H1 (cell line): ENCODE measurements around the gene PARD3. TPM values are rescaled to one million over a fixed set of nuclear protein-coding genes. Genes with fewer than 3 reads are reported as not detected.
"Not testable (repeated sequence)": the region's sequence is repeated elsewhere in the genome, so short reads cannot be mapped to it uniquely, and the experiment has no call there.

Experiments used
- CTCF ChIA-PET: fragments of 300-600 bp; sonication (Branson Sonifier 250); formaldehyde crosslinking; loops from one replicate; lab custom pipeline; 2021; ENCODE audit not compliant: partially characterized antibody; lab: Charles Lee
- POLR2A ChIA-PET: fragments of 300-600 bp; sonication (Branson Sonifier 250); formaldehyde crosslinking; loops from one replicate; lab custom pipeline; 2021; ENCODE audit warnings: inconsistent platforms; ENCODE audit not compliant: partially characterized antibody; lab: Charles Lee
- DNase-seq, 2 experiments: peaks; one replicate each; pipeline versions ENCODE4 v3.0.0 to v3.0.0-alpha.2; 2010 to 2022; ENCODE audit warnings: low spot score in 2 of 2, low read depth in 1 of 2, mixed read lengths in 1 of 2
- FAIRE-seq: peaks from 2 replicates; lab custom pipeline; 2011; peaks lifted over from hg19 to GRCh38; lab: Jason Lieb, UNC
- H2AFZ ChIP-seq: 2 replicates; pipeline ENCODE4 v1.8.1; 2012; ENCODE audit warnings: low read length, inconsistent platforms
- H2AK5ac ChIP-seq: 2 replicates; pipeline ENCODE4 v1.6.1; 2013; ENCODE audit warnings: low read depth, low read length
- H2BK120ac ChIP-seq: replicated peaks from 2 replicates; pipeline ENCODE3; 2013; ENCODE audit warnings: low read depth, low read length, inconsistent platforms
- H2BK12ac ChIP-seq: 2 replicates; pipeline ENCODE4 v1.6.1; 2013; ENCODE audit warnings: low read depth, low read length
- H2BK15ac ChIP-seq: 2 replicates; pipeline ENCODE4 v1.6.1; 2013; ENCODE audit warnings: low read length
- H2BK20ac ChIP-seq: 2 replicates; pipeline ENCODE4 v1.6.1; 2013; ENCODE audit warnings: low read length
- H2BK5ac ChIP-seq: 2 replicates; pipeline ENCODE4 v1.6.1; 2013; ENCODE audit warnings: low read depth, low read length
- H3K14ac ChIP-seq: 2 replicates; pipeline ENCODE4 v1.6.1; 2013; ENCODE audit warnings: inconsistent platforms; ENCODE audit not compliant: insufficient read length
- H3K18ac ChIP-seq: 2 replicates; pipeline ENCODE4 v1.6.1; 2013; ENCODE audit warnings: low read length; ENCODE audit errors: extremely low read depth
- H3K23ac ChIP-seq: 2 replicates; pipeline ENCODE4 v1.6.1; 2013; ENCODE audit warnings: inconsistent platforms; ENCODE audit not compliant: insufficient read length
- H3K23me2 ChIP-seq: 2 replicates; pipeline ENCODE4 v1.6.1; 2013; ENCODE audit warnings: low read depth, low read length
- H3K27ac ChIP-seq: 2 replicates; pipeline ENCODE4 v1.6.1; 2011; ENCODE audit warnings: low read depth, low read length, inconsistent platforms
- H3K27me3 ChIP-seq, 4 experiments: replicated peaks in 1 of 4; 1 replicate in 1 of 4; 2 replicates in 3 of 4; pipeline versions ENCODE4 v1.6.1 to v1.8.1; 2011 to 2013; ENCODE audit warnings: low read length in 3 of 4, mild to moderate bottlenecking in 3 of 4, inconsistent platforms in 2 of 4, mixed read lengths in 2 of 4, moderate library complexity in 1 of 4; ENCODE audit not compliant: control insufficient read depth in 3 of 4, insufficient read depth in 3 of 4; ENCODE audit errors: extremely low read depth in 1 of 4
- H3K36me3 ChIP-seq, 4 experiments: 2 replicates each; pipeline versions ENCODE4 v1.6.1 to v1.8.1; 2011 to 2013; ENCODE audit warnings: mild to moderate bottlenecking in 4 of 4, low read length in 3 of 4, moderate library complexity in 2 of 4, control low read depth in 1 of 4, inconsistent platforms in 1 of 4; ENCODE audit not compliant: insufficient read depth in 4 of 4, control insufficient read depth in 2 of 4
- H3K4ac ChIP-seq: replicated peaks from 2 replicates; pipeline ENCODE3; 2013; ENCODE audit warnings: low read length, low read depth, mixed read lengths, inconsistent platforms; ENCODE audit not compliant: insufficient read length
- H3K4me1 ChIP-seq, 4 experiments: replicated peaks in 1 of 4; 1 replicate in 1 of 4; 2 replicates in 3 of 4; pipeline versions ENCODE4 v1.6.1 to v1.8.1; 2011 to 2013; ENCODE audit warnings: low read length in 3 of 4, inconsistent platforms in 2 of 4, mixed read lengths in 1 of 4; ENCODE audit not compliant: insufficient read depth in 4 of 4, control insufficient read depth in 3 of 4
- H3K4me2 ChIP-seq, 2 experiments: 2 replicates each; pipeline versions ENCODE4 v1.6.1 to v1.8.1; 2011 to 2013; ENCODE audit warnings: low read depth in 2 of 2, low read length in 2 of 2, control low read depth in 1 of 2, inconsistent platforms in 1 of 2, mild to moderate bottlenecking in 1 of 2; ENCODE audit not compliant: insufficient read depth in 1 of 2
- H3K4me3 ChIP-seq, 4 experiments: fragments of 200-600, 300-600 bp in 1 of 4; sonication (generic), shearing (Covaris generic), sonication (Bioruptor Twin) in 1 of 4; 2 replicates each; pipeline versions ENCODE4 v1.5.1 to v1.8.1; 2011 to 2016; ENCODE audit warnings: low read length in 4 of 4, low read depth in 3 of 4, control low read depth in 2 of 4, inconsistent platforms in 2 of 4, mild to moderate bottlenecking in 2 of 4, mixed read lengths in 1 of 4, moderate library complexity in 1 of 4; ENCODE audit not compliant: insufficient read depth in 2 of 4; ENCODE audit errors: extremely low read depth in 1 of 4
- H3K56ac ChIP-seq: replicated peaks from 2 replicates; pipeline ENCODE3; 2013; ENCODE audit warnings: low read depth, mild to moderate bottlenecking, mixed read lengths, low read length, inconsistent platforms; ENCODE audit not compliant: insufficient read length
- H3K79me1 ChIP-seq: 2 replicates; pipeline ENCODE4 v1.6.1; 2013; ENCODE audit warnings: low read depth, low read length, control low read depth
- H3K79me2 ChIP-seq, 2 experiments: 2 replicates each; pipeline versions ENCODE4 v1.6.1 to v1.8.1; 2012 to 2013; ENCODE audit warnings: low read length in 2 of 2, mild to moderate bottlenecking in 2 of 2, inconsistent platforms in 1 of 2; ENCODE audit not compliant: insufficient read depth in 2 of 2, control insufficient read depth in 1 of 2
- H3K9ac ChIP-seq, 4 experiments: replicated peaks in 1 of 4; 1 replicate in 1 of 4; 2 replicates in 3 of 4; pipeline versions ENCODE4 v1.6.1 to v1.8.1; 2011 to 2013; ENCODE audit warnings: low read depth in 3 of 4, low read length in 3 of 4, control low read depth in 2 of 4, mild to moderate bottlenecking in 2 of 4, moderate library complexity in 2 of 4, inconsistent platforms in 1 of 4; ENCODE audit errors: extremely low read depth in 1 of 4
- H3K9me3 ChIP-seq, 2 experiments: 2 replicates each; pipeline versions ENCODE4 v1.6.1 to v1.8.1; 2012 to 2013; ENCODE audit warnings: mild to moderate bottlenecking in 2 of 2, moderate library complexity in 2 of 2, control low read depth in 1 of 2, inconsistent platforms in 1 of 2, low read depth in 1 of 2, low read length in 1 of 2, mixed read lengths in 1 of 2; ENCODE audit not compliant: insufficient read depth in 2 of 2
- H4K20me1 ChIP-seq, 2 experiments: replicated peaks in 1 of 2; 2 replicates each; pipeline versions ENCODE3 to v1.8.1; 2011 to 2013; ENCODE audit warnings: inconsistent platforms in 2 of 2, low read length in 2 of 2, mild to moderate bottlenecking in 1 of 2; ENCODE audit not compliant: insufficient read depth in 2 of 2, control insufficient read depth in 1 of 2
- H4K5ac ChIP-seq: 2 replicates; pipeline ENCODE4 v1.6.1; 2013; ENCODE audit warnings: low read length, low read depth, mixed read lengths, inconsistent platforms; ENCODE audit not compliant: insufficient read length
- H4K8ac ChIP-seq: 2 replicates; pipeline ENCODE4 v1.8.0; 2013; ENCODE audit warnings: mild to moderate bottlenecking, moderate library complexity, low read length, inconsistent platforms; ENCODE audit not compliant: insufficient read depth; ENCODE audit errors: extremely low read depth
- H4K91ac ChIP-seq: replicated peaks from 2 replicates; pipeline ENCODE3; 2013; ENCODE audit warnings: low read length, mixed read lengths, inconsistent platforms; ENCODE audit not compliant: insufficient read length
- ASH2L ChIP-seq: fragments of 200-600, 300-600 bp; sonication (generic); IDR thresholded peaks from one replicate; pipeline ENCODE4 v1.7.1; 2017; ENCODE audit warnings: low read length
- BCL11A ChIP-seq, 2 experiments: IDR thresholded peaks; one replicate each; pipeline ENCODE4 v1.6.1; 2011; ENCODE audit warnings: low read depth in 2 of 2, low read length in 2 of 2, mild to moderate bottlenecking in 2 of 2
- CEBPB ChIP-seq: IDR thresholded peaks from 2 replicates; pipeline ENCODE4 v1.6.1; 2012; ENCODE audit warnings: low read depth, low read length
- NANOG ChIP-seq: IDR thresholded peaks from 2 replicates; pipeline ENCODE4 v1.6.1; 2011; ENCODE audit warnings: low read length, low read depth, mild to moderate bottlenecking, inconsistent platforms; ENCODE audit not compliant: insufficient read depth, poor library complexity, severe bottlenecking
- POU5F1 ChIP-seq: IDR thresholded peaks from 2 replicates; pipeline ENCODE4 v1.6.1; 2011; ENCODE audit warnings: low read depth, mild to moderate bottlenecking, low read length, moderate library complexity
- RXRA ChIP-seq: IDR thresholded peaks from 2 replicates; pipeline ENCODE4 v1.6.1; 2011; ENCODE audit warnings: low read depth, mild to moderate bottlenecking, low read length, moderate library complexity; ENCODE audit not compliant: insufficient read depth
- SP1 ChIP-seq: IDR thresholded peaks from 2 replicates; pipeline ENCODE4 v1.6.1; 2011; ENCODE audit warnings: low read depth, low read length
- TCF12 ChIP-seq: IDR thresholded peaks from 2 replicates; pipeline ENCODE4 v1.6.1; 2011; ENCODE audit warnings: low read depth, mild to moderate bottlenecking, low read length
- TEAD4 ChIP-seq: IDR thresholded peaks from 2 replicates; pipeline ENCODE4 v1.6.1; 2012; ENCODE audit warnings: low read depth, low read length, inconsistent platforms, mixed read lengths
- WGBS, 2 experiments: shearing (Covaris generic) in 1 of 2; methylation state at CpG; one replicate each; pipeline versions ENCODE4 v1.1.6 to v1.1.7; 2013 to 2015; ENCODE audit warnings: low lambda C conversion rate in 2 of 2, mixed read lengths in 2 of 2, inconsistent platforms in 1 of 2, low coverage in 1 of 2, missing lambda C conversion rate in 1 of 2; ENCODE audit not compliant: insufficient replicate concordance in 2 of 2, insufficient coverage in 1 of 2, insufficient read length in 1 of 2; ENCODE audit errors: extremely low coverage in 1 of 2, missing lambda C conversion rate in 1 of 2; 5-methylcytosine and 5-hydroxymethylcytosine counted together
- polyA plus RNA-seq, 7 experiments: library from polyadenylated mRNA; depleted of rRNA in 3 of 7; stranded (reverse) in 5 of 7; unstranded in 2 of 7; fragments of >200 nt in 5 of 7; fragments of 200-250 nt in 2 of 7; gene quantifications; 1 replicate in 5 of 7; 2 replicates in 1 of 7; 4 replicates in 1 of 7; pipeline versions ENCODE4 v1.2.1 to v1.2.3, GENCODE V29; 2011 to 2013; ENCODE audit warnings: missing spikeins in 2 of 7, mixed read lengths in 2 of 7
- total RNA-seq: library from RNA; stranded (reverse); fragmentation: NEBNext Ultra II Directional; extraction: Animal tissue kit (Norgen Biotek cat#: 25700); gene quantifications from 2 replicates; pipeline ENCODE4 v1.2.1, GENCODE V29; 2021
- TF ChIP-seq, protein P1 (sequence below): IDR thresholded peaks from 2 replicates; pipeline ENCODE4 v1.6.1; 2012; ENCODE audit warnings: low read length, inconsistent platforms

PARD3 gene
- total and polyA plus RNA-seq, 2 of the 8 experiments (the other 6 are each of a cell fraction or from before 2014, with no cell fraction given): 19.7 to 49.1 TPM

DNA sequence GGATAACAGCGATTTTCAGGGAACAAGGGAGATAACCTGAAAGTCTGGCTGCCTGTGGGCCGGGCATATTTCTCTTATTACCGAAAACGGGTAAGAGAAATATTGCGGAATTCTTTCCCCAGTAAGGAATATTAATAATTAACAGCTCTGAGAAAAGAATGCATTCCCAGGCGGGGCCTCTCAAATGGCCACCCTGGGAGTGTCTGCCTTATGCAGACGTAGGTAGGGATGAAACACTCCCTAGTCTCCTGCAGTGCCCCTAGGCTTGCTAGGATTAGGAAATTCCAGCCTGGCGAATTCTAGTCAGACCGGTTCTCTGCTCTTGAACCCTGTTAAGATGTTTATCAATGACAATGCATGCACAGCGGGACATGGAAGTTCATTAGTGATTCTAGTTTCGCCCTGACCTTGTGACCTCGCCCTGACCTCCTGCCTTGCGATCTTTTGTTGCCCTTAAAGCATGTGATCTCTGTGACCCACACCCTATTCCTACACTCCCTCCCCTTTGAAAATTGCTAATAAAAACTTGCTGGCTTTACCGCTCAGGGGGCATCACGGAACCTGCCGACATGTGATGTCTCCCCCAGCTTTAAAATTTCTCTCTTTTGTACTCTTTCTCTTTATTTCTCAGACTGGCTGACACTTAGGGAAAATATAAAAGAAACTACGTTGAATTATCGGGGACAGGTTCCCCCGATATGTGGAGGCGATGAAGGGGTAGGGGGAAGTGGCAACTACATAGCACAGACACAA is 387.8 kb downstream of the PARD3 start:
- peak; percentile 72 to 86 for DNase-seq
- TF ChIP-seq POU5F1 (0 out of 2 replicates have a peak, but pooled peaks have one; percentile 37), TEAD4 (peak; percentile 88), ASH2L (peak; percentile 79), TCF12 (peak; percentile 25; the same call in 1 of the 2 replicates), SP1 (peak; percentile 88), BCL11A (IDR thresholded peaks at IDR 0.05; ENCODE audit: low read depth in 2 of 2, low read length in 2 of 2) (peak; percentile 73 to 98), NANOG (peak; percentile 22), RXRA (peak; percentile 98), CEBPB (peak; percentile 33; the same call in 1 of the 2 replicates)
- TF ChIP-seq, protein P1, sequence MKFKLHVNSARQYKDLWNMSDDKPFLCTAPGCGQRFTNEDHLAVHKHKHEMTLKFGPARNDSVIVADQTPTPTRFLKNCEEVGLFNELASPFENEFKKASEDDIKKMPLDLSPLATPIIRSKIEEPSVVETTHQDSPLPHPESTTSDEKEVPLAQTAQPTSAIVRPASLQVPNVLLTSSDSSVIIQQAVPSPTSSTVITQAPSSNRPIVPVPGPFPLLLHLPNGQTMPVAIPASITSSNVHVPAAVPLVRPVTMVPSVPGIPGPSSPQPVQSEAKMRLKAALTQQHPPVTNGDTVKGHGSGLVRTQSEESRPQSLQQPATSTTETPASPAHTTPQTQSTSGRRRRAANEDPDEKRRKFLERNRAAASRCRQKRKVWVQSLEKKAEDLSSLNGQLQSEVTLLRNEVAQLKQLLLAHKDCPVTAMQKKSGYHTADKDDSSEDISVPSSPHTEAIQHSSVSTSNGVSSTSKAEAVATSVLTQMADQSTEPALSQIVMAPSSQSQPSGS: peak; percentile 84

More for the DNA sequence above, 387.8 kb downstream of the PARD3 start:
- H2AK5ac ChIP-seq: peak overlapping the region; percentile 95; the same call in 1 of the 2 replicates
- H4K5ac ChIP-seq, H3K36me3 ChIP-seq, H3K14ac ChIP-seq, POLR2A ChIA-PET, H3K79me1 ChIP-seq, H2BK15ac ChIP-seq, H4K20me1 ChIP-seq, H3K56ac ChIP-seq, H3K9me3 ChIP-seq, H3K23me2 ChIP-seq, H4K8ac ChIP-seq, H3K23ac ChIP-seq, H3K27me3 ChIP-seq, H3K27ac ChIP-seq, H2AFZ ChIP-seq: not testable (repeated sequence)
- peak overlapping the region; percentile 96 for H2BK12ac ChIP-seq
- peak overlapping the region; percentile 99 for H4K91ac ChIP-seq
- CTCF ChIA-PET: interaction anchor here (1.3 to 1.5 kb wide), 2 partner anchors 24 to 122 kb away, joined by 4 to 5 read pairs; no protein-coding TSS in a partner anchor
- peak overlapping the region; percentile 20; the same call in 1 of the 2 replicates for H3K18ac ChIP-seq
- peak overlapping the region; percentile 14 for H2BK120ac ChIP-seq
- H2BK5ac ChIP-seq: peak overlapping the region; percentile 88; the same call in 1 of the 2 replicates
- FAIRE-seq: peak; percentile 91
- peak overlapping the region; percentile 27; the same call in 1 of the 2 replicates for H2BK20ac ChIP-seq
- H3K4me2 ChIP-seq: peak overlapping the region; percentile 63 to 75
- peak overlapping the region; percentile 95 for H3K4ac ChIP-seq
- H3K79me2 ChIP-seq: peaks cover 0 to 20% of the 10 kb centered on the region in 2 experiments; a peak in 2 of 4 replicates
- 6% methylated on average over 20 of the region's 20 CpGs; no CpG with 5 or more reads in 1 of the 2 experiments for WGBS, 2 experiments
- H3K4me1 ChIP-seq: peaks cover 1 to 15% (median 6%) of the 10 kb centered on the region in 4 experiments; a peak in 5 of 7 replicates
- peak overlapping the region; percentile 13 to 54 (median 26); a peak in 6 of 8 replicates for H3K4me3 ChIP-seq
- H3K9ac ChIP-seq: peak overlapping the region in 2 of 4 experiments; percentile 20 to 62; a peak in 4 of 7 replicates
